ENCODE results near the gene SHCBP1.

SHCBP1 gene

DNA sequence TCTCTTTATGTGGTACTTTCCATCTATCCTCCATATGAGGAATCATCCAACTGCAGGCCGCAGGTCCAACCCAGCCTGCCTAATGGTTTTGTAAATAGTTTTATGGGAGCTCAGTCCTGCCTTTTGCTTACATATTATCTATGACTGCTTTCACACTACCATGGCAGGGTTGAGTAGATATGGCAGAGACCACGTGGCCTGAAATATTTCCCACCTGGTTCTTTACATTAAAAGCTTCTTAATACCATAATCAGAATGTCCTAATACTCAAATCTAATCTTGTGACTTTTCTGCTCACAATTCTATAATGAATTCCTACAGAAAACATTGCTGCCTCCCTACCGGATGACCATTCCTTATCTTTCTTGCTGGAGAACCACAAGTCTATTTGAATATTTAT lies 71.7 kb downstream of the SHCBP1 start:
- Histone ChIP-seq H3K27ac (no peak overlapping the region), H3K4me3 (no peak overlapping the region)
